ENCODE measurements around the gene NTN1. TPM values are rescaled to one million over a fixed set of nuclear protein-coding genes. Genes with fewer than 3 reads are reported as not detected.
A peak's percentile ranks its signal among the peaks of the same experiment; 100 is the strongest.

NTN1 gene
- total and polyA plus RNA-seq, 8 donors: 2.0 to 12.9 (median 9.0) TPM

- ATAC-seq: peak; percentile 49
- H3K4me3 ChIP-seq: peak overlapping the region; percentile 43 to 67
- H3K4me1 ChIP-seq: peaks cover 10 to 35% of the 10 kb centered on the region in 2 donors
- intact Hi-C loops (cut with DNase I): no loop called here
- no peaks in the 10 kb centered on the region for H3K36me3 ChIP-seq
- H3K9me3 ChIP-seq: no peaks in the 10 kb centered on the region
- peak in 2 of 4 donors; percentile 35 to 80 for DNase-seq
- no peak overlapping the region for H3K27ac ChIP-seq
- TF ChIP-seq, protein P1, sequence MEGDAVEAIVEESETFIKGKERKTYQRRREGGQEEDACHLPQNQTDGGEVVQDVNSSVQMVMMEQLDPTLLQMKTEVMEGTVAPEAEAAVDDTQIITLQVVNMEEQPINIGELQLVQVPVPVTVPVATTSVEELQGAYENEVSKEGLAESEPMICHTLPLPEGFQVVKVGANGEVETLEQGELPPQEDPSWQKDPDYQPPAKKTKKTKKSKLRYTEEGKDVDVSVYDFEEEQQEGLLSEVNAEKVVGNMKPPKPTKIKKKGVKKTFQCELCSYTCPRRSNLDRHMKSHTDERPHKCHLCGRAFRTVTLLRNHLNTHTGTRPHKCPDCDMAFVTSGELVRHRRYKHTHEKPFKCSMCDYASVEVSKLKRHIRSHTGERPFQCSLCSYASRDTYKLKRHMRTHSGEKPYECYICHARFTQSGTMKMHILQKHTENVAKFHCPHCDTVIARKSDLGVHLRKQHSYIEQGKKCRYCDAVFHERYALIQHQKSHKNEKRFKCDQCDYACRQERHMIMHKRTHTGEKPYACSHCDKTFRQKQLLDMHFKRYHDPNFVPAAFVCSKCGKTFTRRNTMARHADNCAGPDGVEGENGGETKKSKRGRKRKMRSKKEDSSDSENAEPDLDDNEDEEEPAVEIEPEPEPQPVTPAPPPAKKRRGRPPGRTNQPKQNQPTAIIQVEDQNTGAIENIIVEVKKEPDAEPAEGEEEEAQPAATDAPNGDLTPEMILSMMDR (IDR thresholded peaks at IDR 0.05): no peak
- peaks cover 66 to 100% of the 10 kb centered on the region in 2 donors for H3K27me3 ChIP-seq
Observed at GRCh38 chr17:9021992-9022572, 772 bp downstream of the NTN1 start.

GRCh38 chr17:9022573-9023391 lies 1.5 kb downstream of the NTN1 start:
- Histone ChIP-seq H3K4me1 (peaks cover 10 to 35% of the 10 kb centered on the region in 2 donors), H3K4me3 (peak overlapping the region; percentile 43 to 67), H3K9me3 (no peaks in the 10 kb centered on the region), H3K36me3 (no peaks in the 10 kb centered on the region), H3K27ac (no peak overlapping the region), H3K27me3 (peaks cover 66 to 100% of the 10 kb centered on the region in 2 donors)
- TF ChIP-seq, protein P1 (IDR thresholded peaks at IDR 0.05): no peak
- ATAC-seq (no peak), DNase-seq (peak in 1 of 4 donors; percentile 77)
- intact Hi-C loops (cut with DNase I): no loop called here

- TF ChIP-seq, protein P1 (IDR thresholded peaks at IDR 0.05): no peak
- intact Hi-C loops (cut with DNase I): no loop called here
- H3K4me1 ChIP-seq: peaks cover 10 to 35% of the 10 kb centered on the region in 2 donors
- no peak overlapping the region for H3K27ac ChIP-seq
- no peaks in the 10 kb centered on the region for H3K9me3 ChIP-seq
- no peak for ATAC-seq
- no peaks in the 10 kb centered on the region for H3K36me3 ChIP-seq
- DNase-seq: no peak
- H3K4me3 ChIP-seq: peak overlapping the region in 1 of 2 donors; percentile 67
- peaks cover 69 to 100% of the 10 kb centered on the region in 2 donors for H3K27me3 ChIP-seq
Observed at GRCh38 chr17:9023392-9024218, 2.3 kb downstream of the NTN1 start.

DNA sequence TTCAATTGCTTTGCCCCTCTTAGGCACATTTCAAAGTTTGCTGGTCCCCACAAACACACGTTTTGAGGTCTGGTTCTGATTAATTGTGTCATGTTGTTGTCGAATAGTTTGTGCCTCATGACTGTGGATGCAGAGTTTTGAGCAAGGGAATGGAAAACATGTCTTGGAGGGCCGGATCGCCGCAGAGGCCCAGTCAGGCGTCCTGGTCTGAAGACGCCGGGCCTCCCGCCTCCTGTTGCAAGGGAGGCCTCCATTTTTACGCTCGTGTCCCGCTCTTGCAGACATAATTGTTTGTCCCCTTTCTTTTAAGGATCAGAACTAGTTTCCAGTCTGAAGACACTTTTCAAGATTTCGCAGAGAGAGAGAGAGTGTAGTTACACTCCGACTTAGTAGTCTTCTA lies 3.2 kb downstream of the NTN1 start:
- Histone ChIP-seq H3K9me3 (no peaks in the 10 kb centered on the region), H3K27me3 (peaks cover 62 to 100% of the 10 kb centered on the region in 2 donors)

More for the DNA sequence above, 3.2 kb downstream of the NTN1 start:
- Histone ChIP-seq H3K4me3 (no peak overlapping the region), H3K4me1 (peaks cover 10 to 35% of the 10 kb centered on the region in 2 donors), H3K36me3 (no peaks in the 10 kb centered on the region), H3K27ac (no peak overlapping the region)
- ATAC-seq: no peak
- no peak for DNase-seq
- TF ChIP-seq, protein P1 (IDR thresholded peaks at IDR 0.05): no peak
- intact Hi-C loops (cut with DNase I): no loop called here
